Endothelial cell (in vitro differentiated cells): ENCODE measurements around the gene PUM2. TPM values are rescaled to one million over a fixed set of nuclear protein-coding genes. Genes with fewer than 3 reads are reported as not detected.

Experiments used
- DNase-seq: peaks from one replicate; pipeline ENCODE4 v3.0.0; 2021; ENCODE audit warnings: low spot score
- H3K27ac Mint-ChIP-seq: one replicate; pipeline ENCODE4 v1.8.0; 2021; ENCODE audit warnings: mixed read lengths, inconsistent platforms; ENCODE audit not compliant: unreplicated experiment
- H3K27me3 Mint-ChIP-seq: one replicate; pipeline ENCODE4 v1.8.0; 2021; ENCODE audit warnings: mild to moderate bottlenecking, moderate library complexity, mixed read lengths, inconsistent platforms; ENCODE audit not compliant: unreplicated experiment
- H3K36me3 Mint-ChIP-seq: one replicate; pipeline ENCODE4 v1.8.0; 2021; ENCODE audit warnings: mild to moderate bottlenecking, low read depth, mixed read lengths, inconsistent platforms; ENCODE audit not compliant: unreplicated experiment
- H3K4me1 Mint-ChIP-seq: one replicate; pipeline ENCODE4 v1.8.0; 2021; ENCODE audit warnings: mild to moderate bottlenecking, mixed read lengths, inconsistent platforms; ENCODE audit not compliant: unreplicated experiment
- H3K4me3 Mint-ChIP-seq: one replicate; pipeline ENCODE4 v1.8.0; 2021; ENCODE audit warnings: mild to moderate bottlenecking, mixed read lengths, inconsistent platforms; ENCODE audit not compliant: unreplicated experiment
- H3K9me3 Mint-ChIP-seq: one replicate; pipeline ENCODE4 v1.8.0; 2021; ENCODE audit warnings: mixed read lengths, inconsistent platforms; ENCODE audit not compliant: unreplicated experiment
- CTCF ChIP-seq: fragments of 200-600 bp; sonication (generic); IDR thresholded peaks from one replicate; pipeline ENCODE4 v1.5.0; 2021; ENCODE audit warnings: antibody characterized with exemption; ENCODE audit not compliant: unreplicated experiment
- total RNA-seq: library from RNA; stranded (reverse); fragmentation: NEBNext Ultra II Directional; extraction: Animal tissue kit (Norgen Biotek cat#: 25700); gene quantifications from one replicate; pipeline ENCODE4 v1.2.1, GENCODE V29; 2021; ENCODE audit not compliant: unreplicated experiment

Gene PUM2
- total RNA-seq, 1 donor from 2014 or later = 75.3 TPM

- no peaks in the 10 kb centered on the region for H3K9me3 Mint-ChIP-seq
- peaks cover 14% of the 10 kb centered on the region for H3K36me3 Mint-ChIP-seq
- no peaks in the 10 kb centered on the region for H3K4me1 Mint-ChIP-seq
- H3K27ac Mint-ChIP-seq = no peak overlapping the region
- no peak for DNase-seq
- H3K4me3 Mint-ChIP-seq = no peak overlapping the region
- no peaks in the 10 kb centered on the region for H3K27me3 Mint-ChIP-seq
- no peak for TF ChIP-seq CTCF
These were observed 51.5 kb downstream of the PUM2 start for GRCh38 chr2:20299113-20299512.

- Mint-ChIP-seq H3K9me3 (no peaks in the 10 kb centered on the region), H3K27ac (no peak overlapping the region), H3K27me3 (no peaks in the 10 kb centered on the region), H3K36me3 (peaks cover 12% of the 10 kb centered on the region), H3K4me3 (no peak overlapping the region), H3K4me1 (peaks cover 1% of the 10 kb centered on the region)
- TF ChIP-seq CTCF = no peak
- no peak for DNase-seq
These were observed 56.4 kb downstream of the PUM2 start for GRCh38 chr2:20294231-20294630.

GRCh38 chr2:20292984-20293383 lies 57.7 kb downstream of the PUM2 start:
- Mint-ChIP-seq H3K9me3 (no peaks in the 10 kb centered on the region), H3K36me3 (peaks cover 10% of the 10 kb centered on the region), H3K27me3 (no peaks in the 10 kb centered on the region), H3K4me1 (peaks cover 5% of the 10 kb centered on the region), H3K27ac (no peak overlapping the region), H3K4me3 (no peak overlapping the region)
- TF ChIP-seq CTCF = no peak
- no peak for DNase-seq

- peak overlapping the region; percentile 62 for H3K27ac Mint-ChIP-seq
- no peak overlapping the region for H3K4me3 Mint-ChIP-seq
- TF ChIP-seq CTCF = no peak
- H3K9me3 Mint-ChIP-seq = no peaks in the 10 kb centered on the region
- H3K27me3 Mint-ChIP-seq = no peaks in the 10 kb centered on the region
- no peak for DNase-seq
- H3K4me1 Mint-ChIP-seq = peaks cover 5% of the 10 kb centered on the region
- H3K36me3 Mint-ChIP-seq = peaks cover 4% of the 10 kb centered on the region
These were observed 58.7 kb downstream of the PUM2 start for GRCh38 chr2:20291846-20292408.

- Mint-ChIP-seq H3K27me3 (no peaks in the 10 kb centered on the region), H3K27ac (peak overlapping the region; percentile 62), H3K36me3 (no peaks in the 10 kb centered on the region), H3K4me3 (no peak overlapping the region), H3K9me3 (no peaks in the 10 kb centered on the region), H3K4me1 (peaks cover 5% of the 10 kb centered on the region)
- peak; percentile 60 for TF ChIP-seq CTCF
- DNase-seq = peak; percentile 77
These were observed 59.5 kb downstream of the PUM2 start for GRCh38 chr2:20291106-20291564.
